ENCODE results near the gene DENND5A. TPM values are rescaled to one million over a fixed set of nuclear protein-coding genes. Genes with fewer than 3 reads are reported as not detected.
A peak's percentile ranks its signal among the peaks of the same experiment; 100 is the strongest.
"Not testable (repeated sequence)": the region's sequence is repeated elsewhere in the genome, so short reads cannot be mapped to it uniquely, and the experiment has no call there.

The DENND5A gene
- total RNA-seq, 2 experiments from 2014 or later = 40.6 to 44.3 TPM

- Mint-ChIP-seq H3K27me3 (no peaks in the 10 kb centered on the region), H3K4me1 (ENCODE audit: low read depth) (peaks cover 59% of the 10 kb centered on the region), H3K4me3 (peak overlapping the region; percentile 29), H3K9me3 (no peaks in the 10 kb centered on the region), H3K27ac (peak overlapping the region; percentile 28), H3K36me3 (ENCODE audit: low read depth) (peaks cover 7% of the 10 kb centered on the region)
- TF ChIP-seq CTCF (IDR thresholded peaks at IDR 0.05) = no peak
- POLR2A ChIA-PET = interaction anchor here (0.6 to 1.6 kb wide), 9 partner anchors 14 to 135 kb away, joined by 3 to 6 read pairs (median 3); partner anchors contain the start of gene DENND5A
- CTCF ChIA-PET = interaction anchor here (0.8 to 1.3 kb wide), 5 partner anchors 11 to 139 kb away, joined by 3 to 5 read pairs (median 3); no protein-coding TSS in a partner anchor
- intact Hi-C loops (cut with micrococcal nuclease) = loop anchor here (5.0 to 10.0 kb wide), 2 partner anchors 38 to 255 kb away; no protein-coding TSS in a partner anchor
- DNase-seq (peak; percentile 64), ATAC-seq (peak; percentile 83)
Measured at GRCh38 chr11:9250139-9250582, 15.0 kb downstream of the DENND5A start.

- peaks cover 3% of the 10 kb centered on the region for H3K36me3 Mint-ChIP-seq (ENCODE audit: low read depth)
- CTCF ChIA-PET = interaction anchor here (1.5 kb wide), 1 partner anchor 82 kb away, joined by 5 read pairs; no protein-coding TSS in a partner anchor
- DNase-seq = no peak
- H3K9me3 Mint-ChIP-seq = no peaks in the 10 kb centered on the region
- no peak overlapping the region for H3K27ac Mint-ChIP-seq
- ATAC-seq = no peak
- TF ChIP-seq CTCF (IDR thresholded peaks at IDR 0.05) = no peak
- POLR2A ChIA-PET = no interaction called here
- H3K27me3 Mint-ChIP-seq = no peaks in the 10 kb centered on the region
- no peak overlapping the region for H3K4me3 Mint-ChIP-seq
- intact Hi-C loops (cut with micrococcal nuclease) = no loop called here
- H3K4me1 Mint-ChIP-seq (ENCODE audit: low read depth) = peaks cover 57% of the 10 kb centered on the region
Measured at GRCh38 chr11:9249252-9249651, 15.9 kb downstream of the DENND5A start.

- Mint-ChIP-seq H3K36me3 (ENCODE audit: low read depth) (peaks cover 3% of the 10 kb centered on the region), H3K27ac (no peak overlapping the region), H3K4me1 (ENCODE audit: low read depth) (peaks cover 58% of the 10 kb centered on the region), H3K4me3 (no peak overlapping the region), H3K9me3 (no peaks in the 10 kb centered on the region), H3K27me3 (no peaks in the 10 kb centered on the region)
- TF ChIP-seq CTCF (IDR thresholded peaks at IDR 0.05) = no peak
- ATAC-seq (no peak), DNase-seq (no peak)
- ChIA-PET POLR2A (interaction anchor here (0.7 kb wide), 1 partner anchor 13 kb away, joined by 3 read pairs; no protein-coding TSS in a partner anchor), CTCF (interaction anchor here (1.5 kb wide), 1 partner anchor 81 kb away, joined by 5 read pairs; no protein-coding TSS in a partner anchor)
- intact Hi-C loops (cut with micrococcal nuclease) = no loop called here
Measured at GRCh38 chr11:9247863-9248262, 17.3 kb downstream of the DENND5A start.

- intact Hi-C loops (cut with micrococcal nuclease); DNase-seq; H3K27ac Mint-ChIP-seq; ATAC-seq; CTCF ChIA-PET; H3K27me3 Mint-ChIP-seq; H3K4me3 Mint-ChIP-seq: not testable (repeated sequence)
- peaks cover 12% of the 10 kb centered on the region for H3K9me3 Mint-ChIP-seq
- H3K4me1 Mint-ChIP-seq (ENCODE audit: low read depth) = peaks cover 46% of the 10 kb centered on the region
- peaks cover 10% of the 10 kb centered on the region for H3K36me3 Mint-ChIP-seq (ENCODE audit: low read depth)
- POLR2A ChIA-PET = interaction anchor here (0.6 kb wide), 2 partner anchors 132 to 139 kb away, joined by 3 to 4 read pairs; no protein-coding TSS in a partner anchor
Measured at GRCh38 chr11:9236242-9236641, 28.9 kb downstream of the DENND5A start.

- Mint-ChIP-seq H3K4me3 (no peak overlapping the region), H3K9me3 (peaks cover 12% of the 10 kb centered on the region), H3K27ac (no peak overlapping the region), H3K36me3 (ENCODE audit: low read depth) (peaks cover 10% of the 10 kb centered on the region), H3K27me3 (no peaks in the 10 kb centered on the region), H3K4me1 (ENCODE audit: low read depth) (peaks cover 52% of the 10 kb centered on the region)
- intact Hi-C loops (cut with micrococcal nuclease) = no loop called here
- ChIA-PET CTCF (interaction anchor here (0.7 kb wide), 1 partner anchor 274 kb away, joined by 3 read pairs; no protein-coding TSS in a partner anchor), POLR2A (interaction anchor here (1.2 to 1.8 kb wide), 3 partner anchors 11 to 227 kb away, joined by 3 to 7 read pairs (median 6); partner anchors contain the start of gene DENND5A)
- TF ChIP-seq CTCF (IDR thresholded peaks at IDR 0.05) = no peak
- no peak for ATAC-seq
- no peak for DNase-seq
Measured at GRCh38 chr11:9232482-9232881, 32.7 kb downstream of the DENND5A start.

Data from activated CD8-positive, alpha-beta T cell treated with anti-CD3 and anti-CD28 coated beads for 36 hours (primary cell).